ENCODE measurements around the gene LYPD4.
A peak's percentile ranks its signal among the peaks of the same experiment; 100 is the strongest.

The LYPD4 gene

DNA sequence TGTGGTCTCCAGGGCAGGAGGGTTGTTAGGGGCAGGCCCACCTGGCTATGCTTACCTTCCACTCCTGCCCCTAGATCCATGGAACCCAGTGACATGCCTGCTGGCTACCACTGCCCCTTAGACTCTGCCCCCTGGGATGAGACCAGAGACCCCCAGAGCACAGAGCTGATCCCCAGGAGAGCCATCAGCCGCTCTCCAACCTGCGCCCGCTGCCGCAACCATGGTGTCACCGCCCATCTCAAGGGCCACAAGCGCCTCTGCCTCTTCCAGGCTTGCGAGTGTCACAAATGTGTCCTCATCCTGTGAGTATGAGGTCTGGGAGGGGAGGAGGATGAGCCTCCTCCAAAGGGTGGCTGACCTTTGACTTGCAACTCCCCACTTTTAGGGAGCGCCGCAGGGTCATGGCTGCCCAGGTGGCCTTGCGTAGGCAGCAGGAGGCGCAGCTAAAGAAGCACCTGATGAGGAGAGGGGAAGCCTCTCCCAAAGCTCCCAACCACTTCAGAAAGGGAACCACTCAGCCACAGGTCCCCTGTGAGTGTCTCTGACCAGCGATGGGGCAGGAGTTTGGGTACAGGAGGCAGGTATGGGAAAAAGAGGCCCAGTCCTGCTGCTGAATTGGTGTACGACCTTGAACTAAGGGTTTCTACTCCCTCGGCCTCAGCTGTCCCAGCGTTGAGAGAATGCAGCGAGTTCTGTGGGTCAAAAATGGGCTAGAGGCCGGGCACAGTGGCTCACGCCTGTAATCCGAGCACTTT lies 3.0 kb upstream of the LYPD4 start:
- Histone ChIP-seq H3K9me3 (ENCODE audit: insufficient read depth, low read length) (no peaks in the 10 kb centered on the region; the same call in 1 of the 2 replicates), H3K27me3 (ENCODE audit: insufficient read depth, insufficient read length) (no peaks in the 10 kb centered on the region), H3K36me3 (ENCODE audit: insufficient read depth, insufficient read length, low read length) (no peaks in the 10 kb centered on the region), H3K9ac (ENCODE audit: insufficient read length, low read depth) (no peak overlapping the region), H3K4me3 (ENCODE audit: insufficient read length, low read depth) (no peak overlapping the region), H3K4me1 (ENCODE audit: insufficient read depth, insufficient read length) (peaks cover 5% of the 10 kb centered on the region)
- DNase-seq (ENCODE audit: low read depth, low spot score), result no peak
- no peak for TF ChIP-seq ZNF274 (IDR thresholded peaks at IDR 0.05; ENCODE audit: low read depth, low read length)
- no peak for TF ChIP-seq YY1 (IDR thresholded peaks at IDR 0.05; ENCODE audit: insufficient read depth, insufficient read length)
- no peak for TF ChIP-seq SUZ12 (IDR thresholded peaks at IDR 0.05; ENCODE audit: extremely low read depth, insufficient read depth, insufficient read length)

DNA sequence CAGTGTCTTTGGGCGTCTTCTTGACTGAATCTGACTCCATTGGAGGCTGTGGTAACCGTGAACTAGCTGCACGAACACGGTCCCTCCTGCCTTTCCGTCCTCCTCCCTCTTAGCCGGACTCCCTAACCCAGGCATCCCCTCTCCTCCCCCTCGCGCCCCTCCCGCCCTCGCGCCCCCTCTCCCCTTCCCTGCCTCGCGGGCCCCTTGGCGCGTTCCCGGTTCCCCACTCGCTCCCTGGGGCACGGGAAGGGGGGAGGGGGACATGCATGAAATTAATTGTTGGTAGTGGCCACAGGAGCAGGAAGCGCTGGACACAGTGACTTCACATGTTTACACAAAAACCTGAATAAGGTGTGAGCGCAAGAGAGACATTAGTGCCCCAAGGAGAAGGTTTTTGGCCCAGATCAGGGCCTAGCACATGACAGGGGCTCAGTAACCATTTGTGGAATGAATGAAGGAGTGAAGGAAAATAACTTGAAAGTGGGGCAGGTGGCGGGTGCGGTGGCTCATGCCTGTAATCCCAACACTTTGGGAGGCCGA lies 638 bp upstream of the LYPD4 start:
- Histone ChIP-seq H3K4me1 (ENCODE audit: insufficient read depth, insufficient read length) (no peaks in the 10 kb centered on the region), H3K36me3 (ENCODE audit: insufficient read depth, insufficient read length, low read length) (no peaks in the 10 kb centered on the region), H3K4me3 (ENCODE audit: insufficient read length, low read depth) (no peak overlapping the region), H3K27me3 (ENCODE audit: insufficient read depth, insufficient read length) (no peaks in the 10 kb centered on the region), H3K9me3 (ENCODE audit: insufficient read depth, low read length) (no peaks in the 10 kb centered on the region; the same call in 1 of the 2 replicates), H3K9ac (ENCODE audit: insufficient read length, low read depth) (no peak overlapping the region)
- DNase-seq (ENCODE audit: low read depth, low spot score), result no peak
- TF ChIP-seq YY1 (IDR thresholded peaks at IDR 0.05; ENCODE audit: insufficient read depth, insufficient read length), result no peak
- TF ChIP-seq ZNF274 (IDR thresholded peaks at IDR 0.05; ENCODE audit: low read depth, low read length), result no peak
- no peak for TF ChIP-seq SUZ12 (IDR thresholded peaks at IDR 0.05; ENCODE audit: extremely low read depth, insufficient read depth, insufficient read length)

DNA sequence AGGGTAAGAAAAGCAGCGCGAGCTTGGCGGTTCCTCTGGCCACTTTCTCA lies 343 bp upstream of the LYPD4 start, which contains the start of gene DMRTC2:
Gene DMRTC2, plus strand, starts transcription at position 42 of the 50 bp plus-strand sequence. CDS start 2,387 bp downstream, outside the sequence.
- Histone ChIP-seq H3K4me3 (ENCODE audit: insufficient read length, low read depth) (no peak within 1 kb of the TSS), H3K9ac (ENCODE audit: insufficient read length, low read depth) (no peak within 1 kb of the TSS), H3K36me3 (ENCODE audit: insufficient read depth, insufficient read length, low read length) (no peaks in the 10 kb centered on the region), H3K4me1 (ENCODE audit: insufficient read depth, insufficient read length) (no peaks in the 10 kb centered on the region), H3K27me3 (ENCODE audit: insufficient read depth, insufficient read length) (no peaks in the 10 kb centered on the region), H3K9me3 (ENCODE audit: insufficient read depth, low read length) (no peaks in the 10 kb centered on the region; the same call in 1 of the 2 replicates)
- DNase-seq (ENCODE audit: low read depth, low spot score), result no peak
- TF ChIP-seq YY1 (IDR thresholded peaks at IDR 0.05; ENCODE audit: insufficient read depth, insufficient read length) (no peak), ZNF274 (IDR thresholded peaks at IDR 0.05; ENCODE audit: low read depth, low read length) (no peak), SUZ12 (IDR thresholded peaks at IDR 0.05; ENCODE audit: extremely low read depth, insufficient read depth, insufficient read length) (no peak)

DNA sequence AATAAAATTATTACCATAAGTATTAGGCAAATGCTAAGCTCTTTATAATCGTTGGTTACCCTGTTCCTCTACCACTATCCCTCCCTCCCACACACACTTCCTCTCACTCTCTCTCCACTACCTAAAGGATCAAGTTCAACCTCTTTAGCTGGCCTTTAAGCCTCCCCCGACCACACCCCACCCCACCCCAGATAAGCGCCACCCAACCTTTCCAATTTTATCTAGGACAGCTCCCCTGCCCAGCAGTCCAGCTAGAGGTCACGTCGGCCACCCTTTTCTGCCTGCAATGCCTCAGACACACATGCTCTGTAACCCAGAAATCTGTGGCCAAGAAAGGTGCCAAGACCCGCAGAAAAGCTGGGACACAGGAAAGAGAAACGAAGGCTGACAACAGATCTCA lies 1.1 kb downstream of the LYPD4 start:
- no peak for DNase-seq (ENCODE audit: low read depth, low spot score)
- Histone ChIP-seq H3K4me1 (ENCODE audit: insufficient read depth, insufficient read length) (no peaks in the 10 kb centered on the region), H3K9me3 (ENCODE audit: insufficient read depth, low read length) (no peaks in the 10 kb centered on the region; the same call in 1 of the 2 replicates), H3K4me3 (ENCODE audit: insufficient read length, low read depth) (no peak overlapping the region), H3K36me3 (ENCODE audit: insufficient read depth, insufficient read length, low read length) (no peaks in the 10 kb centered on the region), H3K27me3 (ENCODE audit: insufficient read depth, insufficient read length) (no peaks in the 10 kb centered on the region), H3K9ac (ENCODE audit: insufficient read length, low read depth) (no peak overlapping the region)
- TF ChIP-seq ZNF274 (IDR thresholded peaks at IDR 0.05; ENCODE audit: low read depth, low read length), result no peak
- TF ChIP-seq SUZ12 (IDR thresholded peaks at IDR 0.05; ENCODE audit: extremely low read depth, insufficient read depth, insufficient read length), result no peak
- no peak for TF ChIP-seq YY1 (IDR thresholded peaks at IDR 0.05; ENCODE audit: insufficient read depth, insufficient read length)

DNA sequence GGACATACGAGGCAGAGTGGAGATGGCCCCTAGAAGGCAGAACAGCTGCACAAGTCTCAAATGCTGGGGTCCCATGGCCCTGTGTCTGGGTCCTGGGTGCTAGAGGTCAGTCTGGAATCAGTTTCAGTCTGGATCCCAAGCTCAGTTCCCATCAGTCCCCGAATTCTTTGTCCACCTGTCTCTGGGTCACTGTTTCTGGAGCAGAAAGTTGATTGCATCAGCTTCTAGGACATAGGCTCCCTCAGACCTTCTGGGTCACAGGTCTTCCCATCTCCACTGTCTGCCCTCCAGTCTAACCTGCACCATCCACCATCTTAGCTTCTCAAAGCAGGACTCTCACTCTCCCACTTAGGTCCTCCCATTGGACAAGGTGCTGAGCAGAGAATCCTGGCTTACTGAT lies 5.3 kb downstream of the LYPD4 start:
- TF ChIP-seq SUZ12 (IDR thresholded peaks at IDR 0.05; ENCODE audit: extremely low read depth, insufficient read depth, insufficient read length) (no peak), ZNF274 (IDR thresholded peaks at IDR 0.05; ENCODE audit: low read depth, low read length) (no peak), YY1 (IDR thresholded peaks at IDR 0.05; ENCODE audit: insufficient read depth, insufficient read length) (no peak)
- no peaks in the 10 kb centered on the region for H3K36me3 ChIP-seq (ENCODE audit: insufficient read depth, insufficient read length, low read length)
- no peaks in the 10 kb centered on the region for H3K27me3 ChIP-seq (ENCODE audit: insufficient read depth, insufficient read length)
- H3K4me1 ChIP-seq (ENCODE audit: insufficient read depth, insufficient read length), result peaks cover 3% of the 10 kb centered on the region
- no peak overlapping the region for H3K9ac ChIP-seq (ENCODE audit: insufficient read length, low read depth)
- no peaks in the 10 kb centered on the region for H3K9me3 ChIP-seq (ENCODE audit: insufficient read depth, low read length)
- H3K4me3 ChIP-seq (ENCODE audit: insufficient read length, low read depth), result no peak overlapping the region
- no peak for DNase-seq (ENCODE audit: low read depth, low spot score)

DNA sequence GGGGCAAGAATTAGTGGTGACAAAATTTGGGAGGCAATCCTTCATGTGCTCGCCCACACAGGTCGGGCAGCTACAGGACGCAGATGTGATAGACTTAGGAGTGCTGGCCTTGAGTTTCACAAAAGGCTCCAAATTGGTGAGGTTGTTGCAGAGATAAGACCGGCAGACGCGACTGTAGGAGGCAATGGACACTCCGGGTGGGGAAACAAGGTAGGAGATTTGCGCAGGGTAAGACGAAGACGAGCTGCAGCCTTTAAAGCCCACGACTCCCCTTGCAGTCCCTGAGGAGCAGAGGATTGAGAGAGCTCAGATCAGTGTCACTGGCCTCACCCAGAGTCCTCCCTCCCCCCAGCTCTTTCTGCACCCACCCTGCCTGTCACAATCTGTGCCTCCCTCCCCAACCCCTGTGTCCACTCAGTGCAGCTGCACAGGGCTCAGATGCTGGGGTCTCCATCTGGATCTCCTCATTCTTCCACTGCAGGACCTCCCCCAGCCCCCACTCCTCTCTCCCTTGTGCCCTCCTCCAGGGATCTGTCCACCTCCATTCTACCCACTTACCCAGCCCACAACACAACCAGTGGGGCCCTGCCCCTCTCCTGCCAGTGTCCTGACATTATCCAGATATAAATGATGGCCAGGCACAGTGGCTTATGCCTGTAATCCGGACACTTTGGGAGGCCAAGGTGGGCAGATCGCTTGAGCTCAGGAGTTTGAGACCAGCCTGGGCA lies 6.3 kb downstream of the LYPD4 start:
- H3K36me3 ChIP-seq (ENCODE audit: insufficient read depth, insufficient read length, low read length), result no peaks in the 10 kb centered on the region
- TF ChIP-seq ZNF274 (IDR thresholded peaks at IDR 0.05; ENCODE audit: low read depth, low read length) (no peak), YY1 (IDR thresholded peaks at IDR 0.05; ENCODE audit: insufficient read depth, insufficient read length) (no peak), SUZ12 (IDR thresholded peaks at IDR 0.05; ENCODE audit: extremely low read depth, insufficient read depth, insufficient read length) (no peak)
- no peak overlapping the region for H3K9ac ChIP-seq (ENCODE audit: insufficient read length, low read depth)

DNA sequence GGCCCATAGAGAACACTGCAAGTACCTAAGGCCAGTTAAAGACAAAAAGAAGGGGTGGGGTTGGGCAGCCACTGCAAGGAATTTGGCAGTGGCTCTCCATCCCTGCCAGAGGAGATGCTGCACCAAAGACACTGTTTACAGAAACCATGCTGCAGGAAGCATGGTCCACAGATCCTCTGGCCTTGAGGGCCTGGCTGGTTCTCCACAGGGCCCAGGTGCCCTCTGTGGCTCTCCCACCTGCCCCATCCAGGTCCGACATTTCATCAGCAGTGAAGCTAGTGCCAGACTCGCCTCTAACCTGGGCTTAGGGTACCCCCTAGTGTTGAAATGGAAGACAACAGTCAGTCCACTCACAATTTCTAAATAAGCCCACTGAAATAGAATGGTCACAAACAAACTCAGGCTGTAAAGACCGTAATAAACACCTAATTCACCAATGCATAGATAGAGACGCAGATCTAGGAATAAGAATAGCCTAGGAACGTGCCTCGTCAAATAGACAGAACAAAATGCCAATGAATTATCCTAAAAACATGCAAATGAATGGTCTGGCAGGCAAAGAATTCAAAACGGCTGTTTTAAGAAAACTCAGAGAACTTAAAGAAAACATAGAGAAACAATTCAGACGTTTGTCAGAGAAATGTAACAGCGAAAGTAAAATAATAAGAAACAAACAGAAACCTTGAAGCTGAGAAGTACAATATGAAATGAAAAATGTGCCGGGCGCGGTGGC lies 23.3 kb downstream of the LYPD4 start:
- peaks cover 4% of the 10 kb centered on the region for H3K27me3 ChIP-seq (ENCODE audit: insufficient read depth, insufficient read length)
- no peaks in the 10 kb centered on the region for H3K36me3 ChIP-seq (ENCODE audit: insufficient read depth, insufficient read length, low read length)
- H3K9ac ChIP-seq (ENCODE audit: insufficient read length, low read depth), result no peak overlapping the region
- peak; percentile 16 for DNase-seq (ENCODE audit: low read depth, low spot score)
- H3K9me3 ChIP-seq (ENCODE audit: insufficient read depth, low read length), result no peaks in the 10 kb centered on the region
- no peak overlapping the region for H3K4me3 ChIP-seq (ENCODE audit: insufficient read length, low read depth)
- no peak for TF ChIP-seq SUZ12 (IDR thresholded peaks at IDR 0.05; ENCODE audit: extremely low read depth, insufficient read depth, insufficient read length)
- no peak for TF ChIP-seq YY1 (IDR thresholded peaks at IDR 0.05; ENCODE audit: insufficient read depth, insufficient read length)
- TF ChIP-seq ZNF274 (IDR thresholded peaks at IDR 0.05; ENCODE audit: low read depth, low read length), result no peak
- H3K4me1 ChIP-seq (ENCODE audit: insufficient read depth, insufficient read length), result no peaks in the 10 kb centered on the region

More for the DNA sequence above, 6.3 kb downstream of the LYPD4 start:
- no peaks in the 10 kb centered on the region for H3K27me3 ChIP-seq (ENCODE audit: insufficient read depth, insufficient read length)
- H3K9me3 ChIP-seq (ENCODE audit: insufficient read depth, low read length), result no peaks in the 10 kb centered on the region
- peaks cover 3% of the 10 kb centered on the region for H3K4me1 ChIP-seq (ENCODE audit: insufficient read depth, insufficient read length)
- no peak overlapping the region for H3K4me3 ChIP-seq (ENCODE audit: insufficient read length, low read depth)
- no peak for DNase-seq (ENCODE audit: low read depth, low spot score)

Measured in NT2/D1 (cell line).